HG03575 (cell line): ENCODE measurements around the gene ZNF48.

ENCODE experiments used
- ATAC-seq: cut with Tn5 transposase; IDR thresholded peaks from one replicate; pipeline ENCODE4 v1.9.1; 2021; ENCODE audit not compliant: unreplicated experiment, insufficient number of reproducible peaks, low FRiP score; ENCODE audit errors: extremely low read depth

Gene ZNF48

DNA sequence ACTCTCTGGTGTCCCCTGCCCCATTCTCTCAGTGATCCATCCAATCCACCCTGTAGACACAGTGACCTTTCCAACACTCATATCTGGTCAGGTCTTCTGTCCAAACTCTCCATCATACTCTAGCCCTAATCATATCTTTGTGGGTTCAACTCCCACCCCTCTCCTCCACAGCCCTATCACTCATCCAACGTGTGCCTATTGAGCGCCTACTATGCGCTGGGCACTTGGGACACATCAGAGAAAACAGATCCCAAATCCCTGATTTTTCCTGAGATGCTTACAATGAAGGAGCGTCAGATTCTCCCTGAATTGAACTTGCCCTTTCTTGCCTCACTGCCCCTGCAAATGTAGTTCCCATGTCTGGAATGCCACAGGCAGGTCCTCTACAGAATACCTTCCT lies 32.8 kb downstream of the ZNF48 start:
- no peak for ATAC-seq

DNA sequence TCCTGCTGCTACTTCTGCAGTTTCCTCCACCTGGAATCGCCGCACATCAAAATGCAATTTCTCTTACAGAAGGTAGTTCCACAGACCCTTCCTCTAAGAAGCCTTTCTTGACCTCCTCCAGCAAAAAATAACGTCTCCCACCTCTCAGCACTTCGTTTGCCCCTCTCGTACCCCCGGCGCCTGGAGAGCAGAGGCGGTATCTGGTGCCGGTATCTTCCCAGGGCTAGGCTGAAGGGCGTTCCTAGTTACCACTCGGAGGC lies 34.1 kb downstream of the ZNF48 start:
- ATAC-seq, result no peak

DNA sequence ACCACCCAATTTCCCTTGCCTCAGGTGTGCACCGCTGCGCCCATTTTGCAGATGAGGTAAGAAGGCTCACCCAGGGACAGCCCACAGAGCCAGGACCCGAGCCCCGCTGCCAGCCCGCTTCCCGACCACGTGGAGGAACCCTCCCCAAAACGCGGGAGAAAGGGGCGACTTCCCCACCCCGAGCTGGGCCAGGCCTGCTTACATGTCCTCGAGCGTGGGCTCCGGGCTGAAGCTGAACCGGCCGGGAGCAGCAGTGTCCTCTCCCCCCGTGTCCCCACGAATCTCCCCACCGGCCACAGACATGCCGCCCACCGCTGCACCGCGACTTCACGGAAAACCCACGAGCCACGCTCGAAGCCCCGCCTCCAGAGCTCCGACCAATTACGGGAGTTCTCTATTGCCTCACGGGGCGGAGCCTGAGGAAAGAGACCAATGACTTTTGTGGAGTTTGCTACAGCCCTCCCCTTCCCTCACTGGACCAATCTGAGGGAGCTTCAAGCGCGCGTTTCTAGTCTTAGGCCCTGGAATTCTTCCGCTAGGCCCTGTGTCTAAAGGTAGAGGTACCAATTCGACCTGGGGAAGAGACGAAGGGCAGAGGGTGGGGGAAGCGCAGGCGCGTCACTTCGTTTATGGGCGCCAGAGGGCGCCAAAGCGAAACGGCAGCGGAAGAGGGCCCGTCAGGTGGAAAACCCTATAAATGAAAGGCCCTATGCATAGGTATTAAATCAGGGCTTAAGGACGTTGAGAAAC lies 34.6 kb downstream of the ZNF48 start, which contains the start of gene DCTPP1:
Gene DCTPP1, minus strand, starts transcription at position 353 of the 750 bp plus-strand sequence. Its CDS starts 50 bp downstream, at position 303.
- peak; percentile 75 for ATAC-seq

DNA sequence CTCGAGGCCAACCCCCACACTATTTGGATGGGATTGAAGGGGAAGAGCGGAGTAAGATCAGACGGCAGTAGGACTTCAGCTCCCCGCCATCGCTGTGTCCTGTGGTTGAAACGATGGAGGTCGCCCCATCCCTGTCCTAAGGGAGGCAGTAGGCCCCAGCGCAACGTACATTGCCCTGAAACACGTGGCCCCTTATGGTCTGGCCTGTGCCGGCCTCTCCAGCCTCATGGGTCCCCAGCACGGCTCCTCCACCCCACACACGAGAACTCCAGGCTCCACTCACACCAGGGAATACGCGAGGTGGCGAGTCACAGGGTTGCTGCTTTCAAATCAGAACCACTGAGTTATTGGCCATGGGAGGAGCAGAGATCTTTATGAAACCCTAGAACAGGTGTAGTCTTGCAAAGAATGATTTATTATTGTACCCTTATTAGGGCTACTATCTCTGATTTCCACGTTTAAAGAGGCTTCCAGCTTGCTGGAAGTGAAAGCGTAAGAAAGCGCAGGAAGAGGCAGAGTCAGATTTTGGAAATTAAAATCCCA lies 35.3 kb downstream of the ZNF48 start:
- no peak for ATAC-seq

GRCh38 chr16:30434852-30435251 lies 39.6 kb downstream of the ZNF48 start:
- no peak for ATAC-seq

DNA sequence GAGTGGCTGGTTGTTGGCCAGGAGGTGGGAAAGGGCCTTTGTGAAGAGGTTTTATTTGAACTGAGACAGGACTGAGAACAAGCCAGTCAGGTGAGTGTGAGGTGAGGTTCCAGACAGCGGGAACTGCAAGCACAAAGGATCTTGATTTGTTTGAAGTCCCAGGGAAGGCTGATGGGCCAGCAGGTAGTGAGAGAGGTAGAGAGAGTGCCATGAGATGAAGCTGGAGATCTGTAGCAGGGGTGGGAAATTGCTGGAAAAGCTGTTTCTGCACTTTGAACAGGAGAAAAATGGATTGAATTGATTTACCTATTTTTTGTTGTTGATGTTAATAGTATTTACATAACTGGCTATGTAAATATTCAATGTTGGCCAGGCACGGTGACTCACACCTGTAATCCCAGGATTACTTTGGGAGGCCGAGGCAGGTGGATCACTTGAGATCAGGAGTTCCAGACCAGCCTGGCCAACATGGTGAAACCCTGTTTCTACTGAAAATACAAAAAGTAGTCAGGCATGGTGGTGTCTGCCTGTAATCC lies 42.4 kb downstream of the ZNF48 start:
- ATAC-seq, result no peak

- ATAC-seq, result no peak
Observed at GRCh38 chr16:30438835-30439234, 43.6 kb downstream of the ZNF48 start.

DNA sequence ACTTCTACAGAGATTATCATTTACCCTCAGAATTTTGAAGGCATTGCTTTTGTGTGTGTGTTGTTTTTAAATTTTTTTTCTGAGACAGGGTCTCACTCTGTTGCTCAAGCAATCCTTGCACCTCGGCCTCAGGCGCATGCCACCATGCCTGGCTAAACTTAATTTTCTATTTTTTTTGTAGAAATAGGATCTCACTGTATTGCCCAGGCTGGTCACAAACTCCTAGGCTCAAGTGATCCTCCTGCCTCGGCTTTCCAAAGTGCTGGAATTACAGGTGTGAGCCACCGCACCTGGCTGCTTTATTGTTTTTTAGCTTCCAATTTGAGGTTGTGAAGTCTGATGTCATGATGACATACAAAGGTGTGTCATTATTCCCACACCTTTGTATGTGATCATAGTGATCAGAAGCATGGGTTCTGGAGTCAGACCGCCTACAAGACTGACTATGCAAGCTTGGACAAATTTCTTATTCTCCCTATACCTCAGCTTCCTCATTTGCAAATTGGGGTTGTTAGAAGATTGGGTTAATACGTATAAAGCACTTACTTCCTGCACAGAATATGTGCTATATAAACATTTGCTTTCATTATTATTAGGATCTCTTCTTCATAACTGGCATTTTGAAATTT lies 44.6 kb downstream of the ZNF48 start:
- no peak for ATAC-seq

DNA sequence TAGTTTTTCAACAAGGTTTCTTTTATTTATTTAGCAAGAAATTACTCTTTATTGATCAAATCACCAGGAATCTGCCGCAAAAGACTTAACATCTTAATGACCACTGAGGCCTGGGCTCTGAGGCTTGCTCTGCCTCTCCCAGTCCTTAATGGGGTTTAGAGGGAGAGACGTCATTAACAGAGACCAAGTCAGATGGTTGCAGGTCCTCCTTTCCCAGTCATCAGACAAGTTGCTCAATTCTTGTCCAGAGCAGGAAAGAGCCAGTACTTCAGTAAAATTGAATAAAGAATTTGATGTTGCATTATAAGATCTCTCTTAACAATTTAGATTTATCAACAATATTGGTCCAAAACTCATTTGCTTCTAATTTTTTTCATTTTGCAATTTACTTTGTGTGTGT lies 48.4 kb downstream of the ZNF48 start:
- no peak for ATAC-seq

DNA sequence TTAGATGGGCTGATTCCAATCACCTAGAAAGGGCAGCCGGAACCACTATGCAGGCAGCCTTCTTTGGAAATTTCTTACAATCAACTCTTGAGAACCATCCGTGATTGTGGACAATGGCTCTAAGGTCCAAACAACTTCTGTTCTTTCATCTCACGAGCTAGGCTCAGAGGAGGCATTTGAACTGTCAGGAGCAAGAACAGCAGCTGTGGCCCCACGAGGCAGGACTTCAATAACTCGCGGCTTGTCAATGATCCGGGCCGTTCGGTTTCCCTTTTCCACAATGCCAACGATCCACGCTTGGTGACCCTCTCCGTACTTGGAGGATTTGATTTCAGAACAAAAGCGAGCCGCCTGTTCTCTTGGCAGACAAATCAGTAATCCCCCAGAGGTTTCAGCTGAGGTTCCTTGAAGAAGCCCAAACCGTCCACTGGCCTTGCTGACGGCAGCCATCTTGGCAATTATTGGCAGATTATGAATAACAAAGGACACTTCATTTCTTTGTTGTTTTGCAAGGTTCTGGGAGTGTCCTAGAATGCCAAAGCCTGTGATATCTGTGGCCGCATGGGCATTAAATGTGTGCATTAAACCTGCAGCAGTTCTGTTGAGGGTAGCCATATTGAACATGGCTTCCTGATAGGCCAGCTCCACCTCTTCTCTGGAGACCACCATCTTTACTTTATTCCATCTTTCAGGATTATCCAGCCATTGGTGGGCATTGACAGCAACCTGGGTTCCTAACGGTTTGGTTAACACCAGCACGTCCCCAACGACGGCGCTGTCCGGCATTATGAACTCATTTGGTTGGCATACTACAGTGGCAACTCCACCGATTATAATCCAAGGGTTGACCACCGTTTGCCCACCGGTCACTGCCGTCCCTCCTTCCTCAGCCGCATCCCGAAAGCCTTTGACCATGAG lies 49.3 kb downstream of the ZNF48 start:
- no peak for ATAC-seq

DNA sequence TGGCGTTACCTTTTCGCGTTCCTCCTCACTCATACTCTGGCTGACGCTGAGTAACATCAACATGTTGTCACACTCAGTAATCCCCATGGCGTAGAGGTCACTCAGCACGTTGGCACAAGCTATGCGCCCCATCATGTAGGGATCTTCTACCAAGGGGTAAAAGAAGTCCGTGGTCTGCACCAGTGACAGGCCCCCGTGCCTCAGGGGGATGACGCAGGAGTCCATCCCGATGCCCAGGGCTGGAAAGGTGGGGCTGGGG lies 49.9 kb downstream of the ZNF48 start:
- no peak for ATAC-seq

DNA sequence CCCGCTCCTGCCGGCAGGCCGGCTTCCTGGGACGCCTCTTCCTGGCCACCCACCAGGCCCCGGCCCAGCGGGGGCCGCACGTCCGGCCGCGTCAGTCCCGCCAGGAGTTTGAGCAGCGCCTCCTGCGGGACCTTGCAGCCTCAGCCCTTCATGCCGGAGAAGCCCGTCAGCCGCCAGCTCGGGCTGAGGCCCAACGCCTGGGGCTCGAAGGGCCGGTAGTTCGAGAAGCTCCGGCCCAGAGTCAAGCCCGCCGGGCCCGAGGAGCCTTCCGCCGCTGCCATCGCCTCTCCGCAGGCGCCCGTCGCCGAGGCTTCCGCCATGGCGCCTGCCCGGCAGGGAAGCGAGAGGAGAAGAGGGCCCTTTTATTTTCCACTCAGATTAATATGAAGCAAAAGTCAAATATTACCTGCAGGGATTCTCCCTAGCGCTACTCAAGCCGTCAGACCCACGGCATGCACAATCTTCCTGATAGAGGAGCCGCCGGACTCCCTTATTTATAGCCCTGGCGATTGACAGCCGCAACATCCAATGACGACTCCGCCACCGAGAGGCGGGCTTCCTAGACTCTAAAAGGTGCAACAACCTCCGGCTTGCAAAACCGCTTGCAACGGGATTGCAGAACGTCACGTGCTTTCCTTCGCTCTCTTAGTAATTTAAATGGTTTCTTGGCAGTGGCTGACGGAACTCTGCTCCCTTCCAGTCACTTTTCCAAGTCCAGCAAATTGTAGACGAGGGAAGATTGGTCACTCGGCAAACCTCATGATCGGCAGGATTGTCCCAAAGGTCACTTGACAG lies 50.4 kb downstream of the ZNF48 start, which contains the start of gene SEPHS2:
Gene SEPHS2, minus strand, starts transcription at position 467 of the 795 bp plus-strand sequence. Its CDS starts 147 bp downstream, at position 320.
- no peak for ATAC-seq

GRCh38 chr16:30446203-30446595 lies 51.0 kb downstream of the ZNF48 start:
- no peak for ATAC-seq

GRCh38 chr16:30447512-30448226 lies 52.4 kb downstream of the ZNF48 start:
- no peak for ATAC-seq

DNA sequence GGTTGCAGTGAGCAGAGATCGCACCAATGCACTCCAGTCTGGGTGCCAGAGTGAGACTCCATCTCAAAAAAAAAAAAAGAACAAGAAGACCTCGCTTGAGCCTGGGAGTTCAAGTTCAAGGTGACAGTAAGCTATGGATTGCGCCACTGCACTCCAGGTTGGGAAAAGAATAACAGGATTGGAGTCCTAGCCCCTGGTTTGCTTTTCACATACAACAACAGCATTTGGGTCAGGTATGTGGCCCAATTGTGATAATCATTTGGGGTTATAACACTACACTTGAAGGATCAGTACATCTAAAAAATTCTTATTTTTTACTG lies 53.9 kb downstream of the ZNF48 start:
- ATAC-seq, result no peak
